Measurements from ENCODE around the gene OPCML. TPM values are rescaled to one million over a fixed set of nuclear protein-coding genes. Genes with fewer than 3 reads are reported as not detected.

OPCML gene
- total RNA-seq, 2 donors from 2014 or later = 0.60 to 1.3 TPM

GRCh38 chr11:132627981-132628380 lies 904.3 kb downstream of the OPCML start:
- intact Hi-C loops (cut with DNase I) = no loop called here

DNA sequence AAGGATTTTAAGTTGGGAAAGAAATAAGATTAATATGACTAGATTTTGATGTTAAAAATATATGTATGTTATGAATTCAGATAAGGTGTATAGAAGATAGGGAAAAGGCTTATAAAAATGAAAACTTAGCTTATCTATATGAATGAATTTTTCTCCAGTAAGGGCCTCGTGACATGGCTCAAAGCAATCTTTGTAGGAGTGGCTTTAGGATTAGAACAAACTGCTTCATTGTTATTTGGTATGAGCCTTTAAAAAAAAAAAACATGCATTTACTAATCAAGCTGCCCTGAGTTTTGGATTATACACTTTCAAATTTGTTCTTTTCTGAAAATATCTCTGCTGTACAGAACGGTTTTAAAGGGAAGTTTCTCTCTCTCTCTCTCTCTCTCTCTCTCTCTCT lies 905.9 kb downstream of the OPCML start:
- no peak for DNase-seq (ENCODE audit: low spot score)
- intact Hi-C loops (cut with DNase I) = no loop called here

More at GRCh38 chr11:132627981-132628380, 904.3 kb downstream of the OPCML start:
- no peak for DNase-seq (ENCODE audit: low spot score)

- DNase-seq (ENCODE audit: low spot score) = no peak
- intact Hi-C loops (cut with DNase I) = no loop called here
Observed at GRCh38 chr11:132623511-132623910, 908.8 kb downstream of the OPCML start.

GRCh38 chr11:132621976-132622580 lies 910.2 kb downstream of the OPCML start:
- no peak for DNase-seq (ENCODE audit: low spot score)
- intact Hi-C loops (cut with DNase I) = no loop called here

GRCh38 chr11:132620423-132620822 lies 911.9 kb downstream of the OPCML start:
- intact Hi-C loops (cut with DNase I) = no loop called here
- DNase-seq (ENCODE audit: low spot score) = no peak

GRCh38 chr11:132610791-132611190 lies 921.5 kb downstream of the OPCML start:
- intact Hi-C loops (cut with DNase I) = no loop called here
- DNase-seq (ENCODE audit: low spot score) = no peak

GRCh38 chr11:132610216-132610615 lies 922.1 kb downstream of the OPCML start:
- DNase-seq (ENCODE audit: low spot score) = no peak
- intact Hi-C loops (cut with DNase I) = no loop called here

DNA sequence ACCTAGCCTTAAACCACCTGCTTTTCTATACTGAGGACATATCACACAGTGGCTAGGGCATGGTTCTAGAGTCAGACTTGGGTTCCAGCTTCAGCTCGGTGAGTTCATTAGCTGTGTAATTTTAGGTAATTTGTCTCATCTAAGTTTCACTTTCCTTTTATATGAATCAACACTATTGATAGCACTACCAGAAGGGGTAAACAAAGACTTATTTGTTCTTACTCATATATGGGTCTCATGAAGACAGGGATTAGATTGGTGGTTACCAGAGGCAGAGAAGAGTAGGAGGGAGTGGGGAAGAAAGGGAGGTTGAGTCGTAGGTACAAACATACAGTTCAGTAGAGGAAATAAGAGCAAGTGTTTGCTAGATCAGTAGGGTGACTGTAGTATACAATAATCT lies 924.7 kb downstream of the OPCML start:
- intact Hi-C loops (cut with DNase I) = no loop called here

DNA sequence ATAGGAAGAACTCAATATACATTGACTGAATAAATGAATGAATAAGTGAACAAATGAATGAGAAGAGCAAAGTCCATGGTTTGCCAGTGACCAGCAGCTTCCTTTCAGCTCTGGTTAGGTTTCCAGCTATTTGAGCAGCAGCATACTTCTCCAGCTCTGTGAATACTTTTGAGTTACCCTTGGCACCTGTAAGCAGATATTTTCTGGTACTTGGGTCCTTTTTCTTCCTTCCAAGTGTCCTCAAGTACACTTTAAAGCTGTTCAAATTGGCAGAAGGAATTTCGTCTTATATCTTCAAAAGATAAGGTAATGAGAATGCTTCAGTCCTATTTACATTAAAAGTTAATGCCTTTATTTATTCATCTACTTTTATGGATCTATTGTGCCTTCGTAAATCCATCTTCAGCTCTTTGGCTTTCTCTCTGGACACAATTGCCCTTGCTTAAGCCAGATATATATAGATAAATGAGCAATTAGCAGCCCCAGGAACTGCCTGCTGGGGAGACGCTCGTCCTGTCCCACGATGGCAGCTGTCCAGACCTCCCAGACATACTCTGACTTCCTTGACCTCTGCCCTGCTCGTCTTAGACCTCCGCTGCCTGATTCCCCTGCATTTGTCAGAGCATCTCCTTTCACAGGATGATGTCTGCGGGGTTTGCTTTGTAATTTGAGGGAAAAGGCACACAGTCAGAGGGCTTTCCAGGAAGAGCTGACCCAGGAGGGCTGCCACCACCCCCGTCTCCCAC lies 926.3 kb downstream of the OPCML start:
- intact Hi-C loops (cut with DNase I) = no loop called here
- no peak for DNase-seq (ENCODE audit: low spot score)

More for the DNA sequence above, 924.7 kb downstream of the OPCML start:
- no peak for DNase-seq (ENCODE audit: low spot score)

- no peak for DNase-seq (ENCODE audit: low spot score)
- intact Hi-C loops (cut with DNase I) = no loop called here
Observed at GRCh38 chr11:132604431-132604830, 927.9 kb downstream of the OPCML start.

GRCh38 chr11:132601875-132602274 lies 930.4 kb downstream of the OPCML start:
- intact Hi-C loops (cut with DNase I) = no loop called here
- no peak for DNase-seq (ENCODE audit: low spot score)

DNA sequence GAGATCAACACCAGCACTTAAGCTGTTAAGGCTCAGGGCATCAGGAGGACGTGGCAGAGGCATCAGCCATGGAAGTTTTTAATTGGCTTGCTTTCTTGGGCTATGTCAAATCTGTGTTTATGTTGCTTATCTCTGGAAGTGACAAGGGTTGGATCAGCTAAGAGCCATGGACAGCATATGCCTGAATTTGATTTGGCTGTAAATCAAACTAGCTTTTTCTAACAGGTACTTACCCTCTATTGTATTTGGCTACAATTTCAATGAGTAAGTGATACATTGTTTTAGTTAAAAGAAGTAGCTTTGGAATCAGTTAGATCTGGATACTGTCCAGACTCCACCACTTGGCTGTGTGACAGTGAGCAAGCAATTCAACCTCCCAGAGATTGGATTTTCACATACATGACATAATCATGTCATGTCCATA lies 936.6 kb downstream of the OPCML start:
- intact Hi-C loops (cut with DNase I) = no loop called here
- DNase-seq (ENCODE audit: low spot score) = no peak

DNA sequence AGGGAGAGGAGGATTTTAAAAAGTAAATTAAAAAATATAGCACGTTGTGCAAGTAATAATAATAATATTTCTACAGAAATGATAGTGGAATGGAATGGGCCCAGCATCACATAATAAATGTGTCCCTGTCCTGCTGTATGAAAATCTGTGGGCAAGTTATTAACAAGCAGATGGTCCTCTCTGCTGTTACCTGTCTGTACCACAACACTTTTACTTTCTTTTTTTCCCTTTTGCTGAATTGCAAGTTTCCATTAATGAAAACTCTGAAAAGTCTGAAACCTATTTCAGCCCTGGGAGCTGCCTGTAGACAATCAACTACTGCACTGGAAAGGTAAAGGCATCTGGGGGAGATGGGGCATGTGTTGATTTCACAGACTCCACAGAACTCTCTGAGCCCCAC lies 937.1 kb downstream of the OPCML start:
- intact Hi-C loops (cut with DNase I) = no loop called here
- no peak for DNase-seq (ENCODE audit: low spot score)

DNA sequence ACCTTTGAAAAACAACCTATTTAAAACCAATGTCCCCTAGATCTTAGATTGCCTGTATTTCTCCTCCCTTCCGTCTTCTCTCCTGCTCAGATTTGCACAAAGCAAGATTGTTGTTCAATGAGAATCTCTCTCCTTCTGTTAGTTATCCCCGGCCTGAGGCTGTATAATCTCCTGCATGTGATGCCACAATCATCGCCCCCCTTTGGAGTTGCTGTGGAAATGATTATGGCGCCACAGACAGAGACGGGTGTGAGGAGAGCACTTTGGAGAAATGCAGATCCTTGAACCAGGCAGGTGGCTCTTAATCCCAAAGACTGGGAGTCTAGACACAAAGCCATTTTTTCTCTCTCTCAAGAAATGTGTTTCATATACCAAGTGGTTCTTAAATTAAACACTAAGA lies 941.3 kb downstream of the OPCML start:
- DNase-seq (ENCODE audit: low spot score) = no peak
- intact Hi-C loops (cut with DNase I) = no loop called here

- no peak for DNase-seq (ENCODE audit: low spot score)
- intact Hi-C loops (cut with DNase I) = no loop called here
Observed at GRCh38 chr11:132590554-132590953, 941.7 kb downstream of the OPCML start.

- intact Hi-C loops (cut with DNase I) = no loop called here
- DNase-seq (ENCODE audit: low spot score) = no peak
Observed at GRCh38 chr11:132589791-132590190, 942.5 kb downstream of the OPCML start.

DNA sequence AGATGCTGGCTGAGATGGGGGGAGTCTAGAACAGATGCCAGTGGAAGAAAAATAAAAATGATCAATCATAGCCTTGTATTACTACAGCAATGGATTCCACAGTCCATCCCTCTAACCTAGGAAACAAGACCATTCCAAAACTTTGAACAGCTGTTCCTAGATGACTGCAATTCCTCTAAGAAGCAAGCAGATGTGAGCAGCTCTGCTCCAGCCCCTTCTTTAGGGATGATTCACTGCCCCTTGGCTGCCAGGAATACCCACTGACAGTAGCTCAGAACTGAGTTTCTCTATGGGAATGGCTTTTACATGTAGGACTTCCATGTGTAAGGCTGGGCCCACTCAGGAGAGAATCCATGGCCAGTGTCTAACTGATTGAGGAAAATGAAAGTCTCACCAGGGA lies 943.9 kb downstream of the OPCML start:
- DNase-seq (ENCODE audit: low spot score) = no peak
- intact Hi-C loops (cut with DNase I) = no loop called here

DNA sequence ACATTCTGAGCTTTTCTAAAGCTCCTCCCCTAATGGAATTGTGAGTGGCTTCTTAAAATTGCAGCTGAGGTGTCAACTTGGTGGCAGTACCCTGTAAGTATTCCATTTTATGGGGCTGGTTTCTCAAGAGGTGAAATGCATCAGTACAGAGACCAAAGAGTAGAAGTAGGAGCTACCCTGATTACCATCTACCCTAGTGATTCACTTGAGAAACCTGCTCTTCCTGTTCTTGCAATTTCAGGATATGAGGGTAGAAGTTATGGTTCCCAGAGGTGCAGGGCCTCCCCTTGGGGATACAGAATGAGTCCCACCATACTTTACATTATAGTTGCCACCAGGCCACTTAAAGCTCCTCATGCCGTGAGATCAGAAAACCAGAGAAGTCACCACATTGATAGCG lies 944.6 kb downstream of the OPCML start:
- DNase-seq (ENCODE audit: low spot score) = no peak
- intact Hi-C loops (cut with DNase I) = no loop called here

- no peak for DNase-seq (ENCODE audit: low spot score)
- intact Hi-C loops (cut with DNase I) = no loop called here
Observed at GRCh38 chr11:132586801-132587200, 945.5 kb downstream of the OPCML start.

DNA sequence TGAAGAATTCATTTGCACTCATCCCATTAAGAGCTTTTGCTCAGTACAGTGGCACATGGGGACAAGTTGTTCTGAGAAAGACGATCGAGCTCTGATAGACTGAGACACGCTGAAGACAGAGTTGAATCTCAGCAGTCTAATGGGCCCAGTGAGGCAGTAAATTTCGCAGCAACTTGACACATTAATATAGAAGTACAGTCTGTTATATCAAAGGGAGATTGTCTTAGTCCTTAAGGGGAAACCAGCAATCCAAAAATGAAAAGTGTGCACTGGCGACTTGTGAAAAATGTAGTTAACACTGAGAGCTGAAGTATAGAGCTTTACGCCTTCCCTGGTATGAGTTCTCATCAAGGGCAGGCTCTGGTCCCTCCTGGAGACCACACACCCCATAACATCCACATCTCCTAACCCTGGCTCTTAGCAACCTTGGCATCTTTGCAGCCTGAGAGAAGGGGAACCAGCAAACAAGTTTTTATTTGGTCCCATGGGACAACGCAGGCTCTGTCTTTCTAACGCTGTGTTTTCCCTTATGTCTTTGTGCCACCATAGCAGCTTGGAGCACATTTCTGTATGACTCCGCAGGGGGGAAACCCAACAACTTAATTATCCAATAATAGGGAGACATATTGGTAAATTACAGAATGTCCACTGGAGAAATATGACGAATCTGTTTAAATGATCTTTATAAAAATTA lies 952.5 kb downstream of the OPCML start:
- intact Hi-C loops (cut with DNase I) = no loop called here
- DNase-seq (ENCODE audit: low spot score) = no peak

- intact Hi-C loops (cut with DNase I) = no loop called here
- no peak for DNase-seq (ENCODE audit: low spot score)
Observed at GRCh38 chr11:132579136-132579535, 953.2 kb downstream of the OPCML start.

Data from posterior vena cava (tissue), 2 donors.